GM13976 (cell line): ENCODE results near the gene GNA14.

Experiments used
- DNase-seq: peaks from one replicate; pipeline ENCODE4 v3.0.0; 2012; ENCODE audit warnings: low spot score
- in situ Hi-C: fragments of 300-500 bp; cut with MboI; formaldehyde crosslinking; loops from one replicate; pipeline ENCODE4 v1.12.0; 2022; ENCODE audit warnings: low sequenced_read_pairs, mixed read lengths, inconsistent platforms; ENCODE audit not compliant: unreplicated experiment
- TF ChIP-seq, protein P1 (sequence below): IDR thresholded peaks from 2 replicates; pipeline ENCODE4 v1.5.1; 2012; ENCODE audit warnings: borderline replicate concordance, mild to moderate bottlenecking; ENCODE audit not compliant: insufficient read depth; ENCODE audit errors: extremely low read depth, missing control alignments, control extremely low read depth

The GNA14 gene

DNA sequence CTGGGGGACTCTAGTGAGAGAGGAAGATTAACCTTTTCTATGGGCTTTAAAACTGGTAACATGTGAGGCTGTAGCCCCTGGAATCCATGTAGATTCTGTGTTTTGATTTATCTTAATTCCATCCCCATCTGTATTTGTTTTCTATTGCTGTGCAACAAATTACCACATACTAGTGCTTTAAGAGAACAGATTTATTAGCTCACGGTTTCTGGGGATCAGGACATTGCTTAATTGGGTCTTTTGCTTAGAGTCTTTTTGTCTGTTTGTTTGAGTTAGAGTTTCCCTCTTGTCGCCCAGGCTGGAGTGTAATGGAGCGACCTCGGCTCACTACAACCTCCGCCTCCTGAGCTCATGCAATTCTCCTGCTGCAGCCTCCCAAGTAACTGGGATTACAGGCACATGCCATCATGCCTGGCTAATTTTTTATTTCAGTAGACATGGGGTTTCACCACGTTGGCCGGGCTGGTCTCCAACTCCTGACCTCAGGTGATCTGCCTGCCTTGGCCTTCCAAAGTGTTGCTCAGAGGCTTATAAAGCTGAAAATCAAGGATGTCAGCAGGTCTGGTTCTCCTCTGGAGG is 29.9 kb upstream of the GNA14 start:
- DNase-seq = no peak
- in situ Hi-C loops = no loop called here
- TF ChIP-seq, protein P1, sequence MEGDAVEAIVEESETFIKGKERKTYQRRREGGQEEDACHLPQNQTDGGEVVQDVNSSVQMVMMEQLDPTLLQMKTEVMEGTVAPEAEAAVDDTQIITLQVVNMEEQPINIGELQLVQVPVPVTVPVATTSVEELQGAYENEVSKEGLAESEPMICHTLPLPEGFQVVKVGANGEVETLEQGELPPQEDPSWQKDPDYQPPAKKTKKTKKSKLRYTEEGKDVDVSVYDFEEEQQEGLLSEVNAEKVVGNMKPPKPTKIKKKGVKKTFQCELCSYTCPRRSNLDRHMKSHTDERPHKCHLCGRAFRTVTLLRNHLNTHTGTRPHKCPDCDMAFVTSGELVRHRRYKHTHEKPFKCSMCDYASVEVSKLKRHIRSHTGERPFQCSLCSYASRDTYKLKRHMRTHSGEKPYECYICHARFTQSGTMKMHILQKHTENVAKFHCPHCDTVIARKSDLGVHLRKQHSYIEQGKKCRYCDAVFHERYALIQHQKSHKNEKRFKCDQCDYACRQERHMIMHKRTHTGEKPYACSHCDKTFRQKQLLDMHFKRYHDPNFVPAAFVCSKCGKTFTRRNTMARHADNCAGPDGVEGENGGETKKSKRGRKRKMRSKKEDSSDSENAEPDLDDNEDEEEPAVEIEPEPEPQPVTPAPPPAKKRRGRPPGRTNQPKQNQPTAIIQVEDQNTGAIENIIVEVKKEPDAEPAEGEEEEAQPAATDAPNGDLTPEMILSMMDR = no peak

DNA sequence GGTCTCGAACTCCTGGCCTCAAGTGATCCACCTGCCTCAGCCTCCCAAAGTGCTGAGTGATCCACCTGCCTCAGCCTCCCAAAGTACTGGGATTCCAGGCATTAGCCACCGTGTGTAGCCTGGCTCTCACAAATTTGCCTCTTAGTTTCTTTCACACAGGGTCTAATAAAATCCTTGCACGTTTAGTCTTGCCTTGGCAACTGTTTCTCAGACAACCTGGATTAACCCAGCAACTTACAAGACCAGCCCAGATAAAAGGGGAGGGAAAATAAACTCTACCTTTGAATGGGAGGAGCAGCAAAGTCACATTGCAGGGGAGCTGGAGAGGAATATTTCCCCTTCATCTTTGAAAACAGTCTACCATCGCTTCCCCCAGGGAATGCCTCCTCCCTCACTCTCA is 29.3 kb upstream of the GNA14 start:
- in situ Hi-C loops = no loop called here
- TF ChIP-seq, protein P1 = no peak
- DNase-seq = no peak

DNA sequence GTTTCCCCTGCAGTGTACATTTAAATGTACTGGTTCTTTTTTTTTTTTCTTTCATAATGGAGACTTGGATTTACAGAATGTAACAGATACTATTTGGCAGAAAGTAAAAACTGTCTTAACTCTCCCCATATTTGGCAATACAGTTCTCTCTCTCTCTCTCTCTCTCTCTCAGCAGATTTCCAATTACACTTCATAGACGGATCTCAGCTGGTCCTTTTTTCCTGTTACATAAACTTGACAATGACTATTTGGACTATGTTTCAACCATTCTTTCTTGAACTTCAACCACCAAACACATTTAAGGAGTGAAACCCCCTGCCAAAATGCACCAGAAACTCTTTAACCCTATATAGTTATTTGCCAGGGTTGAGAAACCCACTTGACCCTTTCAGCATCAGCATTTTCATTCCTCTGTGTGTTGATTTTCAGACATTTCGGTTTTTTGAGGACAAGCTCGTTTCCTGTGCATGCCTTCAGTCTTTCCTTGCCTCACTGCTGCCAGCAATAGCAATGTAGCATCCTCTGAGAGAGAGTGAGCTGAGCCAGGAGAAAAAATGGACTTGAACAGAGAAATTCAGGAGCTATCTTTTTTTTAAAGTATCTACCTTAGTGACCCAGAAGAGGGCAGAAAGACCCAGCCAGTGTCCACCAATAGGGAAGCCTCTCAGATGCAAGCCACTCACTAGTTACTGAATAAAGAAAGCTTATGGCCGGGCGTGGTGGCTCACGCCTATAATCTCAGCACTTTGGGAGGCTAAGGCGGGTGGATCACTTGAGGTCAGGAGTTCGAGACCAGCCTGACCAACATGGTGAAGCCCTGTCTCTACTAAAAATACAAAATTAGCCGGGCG is 26.0 kb upstream of the GNA14 start:
- in situ Hi-C loops = no loop called here
- TF ChIP-seq, protein P1 = no peak
- DNase-seq = no peak

DNA sequence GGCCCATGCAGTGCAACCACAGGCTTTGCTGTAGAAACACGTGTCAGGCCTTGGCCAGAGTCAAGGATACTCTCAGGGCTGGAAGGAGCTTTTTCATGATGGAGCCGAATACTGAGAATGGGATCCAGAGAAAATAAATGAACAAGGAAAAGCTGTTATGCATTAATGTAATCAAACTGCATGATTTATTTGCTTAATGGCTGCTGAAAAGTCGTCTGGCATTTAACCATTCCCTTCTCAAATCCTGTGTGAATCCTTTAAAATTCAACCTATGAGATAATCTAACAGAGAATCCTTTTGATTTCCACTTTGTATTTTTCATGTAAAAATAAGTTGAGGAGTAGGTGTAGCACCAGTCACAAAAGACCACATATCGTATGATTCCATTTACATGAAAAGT is 24.1 kb upstream of the GNA14 start:
- in situ Hi-C loops = no loop called here
- DNase-seq = no peak
- TF ChIP-seq, protein P1 = no peak

DNA sequence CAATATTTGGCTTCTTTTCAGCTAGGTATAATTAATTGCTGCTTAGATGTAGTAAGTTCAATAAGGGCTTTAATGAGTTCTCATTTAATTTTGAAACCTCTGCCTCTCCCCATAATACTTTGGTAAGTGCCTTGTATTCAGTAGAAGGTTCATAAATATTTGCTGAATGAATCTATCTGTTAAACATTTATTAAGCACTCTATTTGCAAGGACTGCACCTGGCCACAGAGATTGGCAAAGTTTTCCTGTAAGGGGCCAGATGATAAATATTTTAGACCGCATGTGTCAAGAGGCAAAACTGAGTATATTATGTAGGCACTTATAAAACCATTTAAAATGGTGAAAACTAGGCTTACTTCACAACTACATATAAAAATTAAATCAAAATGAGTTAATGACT is 19.0 kb upstream of the GNA14 start:
- TF ChIP-seq, protein P1 = no peak
- in situ Hi-C loops = no loop called here
- no peak for DNase-seq

DNA sequence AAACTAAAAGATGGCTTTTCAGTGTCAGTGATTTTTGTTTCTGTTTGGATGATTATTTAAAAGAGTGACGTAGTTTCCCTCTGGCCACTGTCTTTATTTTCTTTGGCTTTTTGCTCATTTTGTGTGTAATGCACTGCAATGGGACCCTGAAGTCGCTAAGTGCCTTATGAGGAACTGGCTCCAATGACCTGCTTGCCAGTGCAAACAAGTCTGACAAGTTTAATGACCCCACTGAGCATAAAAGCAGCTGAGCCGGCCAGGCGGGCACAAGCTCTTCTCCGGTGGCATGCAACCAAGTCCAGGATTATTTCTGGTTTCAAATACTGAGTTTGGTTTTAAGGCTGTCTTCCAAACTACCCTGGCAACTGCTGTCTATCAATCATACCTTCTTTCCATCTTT is 15.6 kb upstream of the GNA14 start:
- no peak for DNase-seq
- in situ Hi-C loops = no loop called here
- TF ChIP-seq, protein P1 = no peak
